Islet precursor cell (in vitro differentiated cells): ENCODE measurements around the gene RGS12.

ENCODE experiments used
- DNase-seq: peaks from one replicate; pipeline ENCODE4 v3.0.0-alpha.2; 2018

Gene RGS12

DNA sequence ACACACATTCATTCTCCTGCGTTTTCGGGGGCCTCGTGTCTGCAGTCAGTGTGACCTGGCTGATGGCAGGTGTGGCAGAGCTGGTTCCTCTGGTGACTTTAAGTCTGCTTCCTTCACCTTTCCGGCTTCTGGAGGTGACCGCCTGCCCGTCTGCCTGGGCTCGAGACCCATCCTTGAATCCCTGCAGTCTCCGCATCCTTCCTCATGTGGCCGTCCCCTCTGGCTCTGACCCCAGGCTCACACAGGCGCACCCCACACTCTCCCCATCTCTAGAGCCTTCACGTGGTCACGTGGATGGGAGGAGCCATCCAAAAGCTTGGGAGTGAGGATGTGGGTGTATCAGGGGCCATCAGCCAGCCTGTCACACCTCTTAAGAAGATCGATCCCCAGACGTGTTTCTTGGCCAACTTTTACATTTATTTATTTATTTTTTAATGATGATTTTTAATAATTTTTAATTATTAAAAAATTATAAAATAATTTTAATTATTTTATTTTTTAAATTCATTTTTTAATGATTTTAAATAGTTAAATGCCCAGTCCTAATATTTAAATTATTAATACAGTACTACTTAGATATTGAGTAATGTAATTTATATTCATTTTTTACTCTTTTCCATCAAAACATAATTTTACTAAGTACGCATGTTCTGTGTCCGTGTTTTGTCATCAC lies 20.9 kb downstream of the RGS12 start:
- DNase-seq, result peak; percentile 34

DNA sequence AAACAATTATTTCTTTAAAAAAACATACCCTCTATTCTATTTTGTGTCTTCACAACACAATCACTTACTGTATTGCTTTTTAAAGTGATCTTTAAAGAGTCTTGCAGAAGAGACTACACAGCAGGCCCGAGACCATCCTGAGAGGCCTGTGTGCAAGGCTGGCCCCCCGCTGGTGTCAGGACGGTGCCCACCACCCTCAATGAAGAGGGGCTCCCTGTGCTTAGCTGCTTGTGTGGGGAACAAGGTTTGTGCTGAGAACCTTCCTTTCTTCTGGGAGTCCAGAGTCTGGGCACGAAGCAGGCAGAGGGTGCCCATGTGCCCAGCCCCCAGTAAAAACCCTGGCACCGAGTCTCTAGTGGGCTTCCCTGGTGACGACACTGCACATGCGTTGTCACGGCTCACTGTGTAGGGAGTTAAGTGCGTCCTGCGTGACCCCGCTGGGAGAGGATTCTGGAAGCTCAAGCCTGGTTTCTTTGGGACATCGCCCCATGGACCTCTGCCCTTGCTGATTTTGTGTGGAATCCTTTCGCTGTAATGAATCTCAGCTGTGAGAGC lies 22.0 kb downstream of the RGS12 start:
- peak; percentile 27 for DNase-seq

DNA sequence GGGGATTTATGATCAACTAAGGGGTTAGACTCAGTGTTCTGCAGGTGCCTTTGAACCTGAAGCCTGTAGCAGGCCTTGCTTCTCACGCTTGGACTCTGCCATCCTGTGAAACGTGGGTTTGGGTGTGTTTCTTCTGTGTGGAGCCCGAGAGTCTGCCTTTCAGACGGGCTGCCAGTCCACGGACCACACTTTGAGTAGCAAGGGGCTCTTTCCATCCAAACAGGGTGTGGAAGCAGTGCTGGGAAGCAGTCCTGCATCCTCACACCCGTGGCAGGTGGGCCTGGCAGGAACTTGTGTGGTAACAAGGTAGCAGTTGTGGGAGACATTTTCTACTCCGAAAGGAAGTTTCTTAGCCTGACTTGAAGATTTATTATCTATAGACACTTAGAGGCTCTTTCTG lies 22.7 kb downstream of the RGS12 start:
- DNase-seq, result peak; percentile 42

DNA sequence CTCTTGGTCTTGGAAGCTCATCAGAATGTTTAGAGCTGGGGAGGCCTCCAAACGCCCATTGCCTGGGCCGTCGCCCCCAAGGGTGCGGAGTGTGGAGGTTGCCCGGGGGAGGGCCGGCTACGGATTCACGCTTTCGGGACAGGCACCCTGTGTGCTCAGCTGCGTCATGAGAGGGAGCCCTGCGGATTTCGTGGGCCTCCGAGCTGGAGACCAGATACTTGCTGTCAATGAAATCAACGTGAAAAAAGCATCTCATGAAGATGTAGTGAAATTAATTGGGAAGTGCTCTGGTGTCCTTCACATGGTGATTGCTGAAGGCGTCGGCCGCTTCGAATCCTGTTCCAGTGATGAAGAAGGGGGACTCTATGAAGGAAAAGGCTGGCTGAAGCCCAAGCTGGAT lies 23.3 kb downstream of the RGS12 start:
- DNase-seq, result peak; percentile 30

DNA sequence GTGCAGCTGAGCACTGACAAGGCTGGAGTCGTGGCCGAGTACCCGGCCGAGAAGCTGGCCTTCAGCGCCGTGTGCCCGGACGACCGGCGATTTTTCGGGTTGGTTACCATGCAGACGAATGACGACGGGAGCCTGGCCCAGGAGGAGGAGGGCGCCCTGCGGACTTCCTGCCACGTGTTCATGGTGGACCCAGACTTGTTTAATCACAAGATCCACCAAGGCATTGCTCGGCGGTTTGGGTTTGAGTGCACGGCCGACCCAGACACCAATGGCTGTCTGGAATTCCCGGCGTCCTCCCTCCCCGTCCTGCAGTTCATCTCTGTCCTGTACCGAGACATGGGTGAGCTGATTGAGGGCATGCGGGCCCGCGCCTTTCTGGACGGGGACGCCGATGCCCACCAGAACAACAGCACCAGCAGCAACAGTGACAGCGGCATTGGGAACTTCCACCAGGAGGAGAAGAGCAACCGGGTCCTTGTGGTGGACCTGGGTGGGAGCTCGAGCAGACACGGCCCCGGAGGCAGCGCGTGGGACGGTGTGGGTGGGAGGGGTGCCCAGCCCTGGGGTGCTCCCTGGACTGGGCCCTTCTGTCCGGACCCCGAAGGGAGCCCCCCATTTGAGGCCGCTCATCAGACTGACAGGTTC lies 24.3 kb downstream of the RGS12 start:
- DNase-seq, result peak; percentile 37

DNA sequence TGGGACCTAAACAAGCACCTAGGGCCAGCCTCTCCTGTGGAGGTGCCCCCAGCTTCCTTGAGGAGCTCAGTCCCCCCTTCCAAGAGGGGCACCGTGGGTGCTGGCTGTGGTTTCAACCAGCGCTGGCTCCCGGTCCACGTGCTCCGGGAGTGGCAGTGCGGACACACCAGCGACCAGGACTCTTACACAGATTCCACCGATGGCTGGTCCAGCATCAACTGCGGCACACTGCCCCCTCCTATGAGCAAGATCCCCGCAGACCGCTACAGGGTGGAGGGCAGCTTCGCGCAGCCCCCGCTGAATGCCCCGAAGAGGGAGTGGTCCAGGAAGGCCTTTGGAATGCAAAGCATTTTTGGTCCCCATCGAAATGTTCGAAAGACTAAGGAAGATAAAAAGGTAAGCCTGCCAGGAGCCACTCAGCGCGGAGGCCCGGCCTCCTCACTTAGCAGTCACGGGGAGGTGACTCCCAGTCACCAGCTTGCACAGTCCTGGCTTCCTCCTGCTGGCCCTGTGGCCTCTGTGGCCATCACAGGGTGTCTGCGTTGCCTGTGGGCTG lies 24.9 kb downstream of the RGS12 start:
- DNase-seq, result peak; percentile 45

DNA sequence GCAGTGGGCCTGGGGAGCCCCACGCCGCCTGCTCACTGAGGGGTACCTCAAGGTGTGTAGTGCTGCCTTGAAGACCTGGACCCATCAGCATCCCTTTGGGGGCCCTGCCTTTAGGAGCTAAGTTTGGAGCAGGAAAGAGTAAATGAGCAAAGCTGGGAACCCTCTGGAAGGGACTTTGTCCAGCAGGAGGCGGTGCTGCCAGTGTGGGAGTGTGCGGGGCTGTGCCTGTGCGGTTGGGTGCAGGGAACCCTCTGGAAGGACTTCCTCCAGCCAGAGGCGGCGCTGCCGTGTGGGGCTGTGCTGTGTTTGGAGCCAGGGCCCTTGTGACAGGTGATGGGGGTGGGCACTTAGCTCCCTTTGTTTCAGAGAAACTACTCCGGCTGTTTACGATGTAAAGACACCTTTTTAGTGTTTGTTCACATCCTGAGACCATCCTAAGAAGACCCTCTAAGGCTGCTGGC lies 25.8 kb downstream of the RGS12 start:
- peak; percentile 78 for DNase-seq

DNA sequence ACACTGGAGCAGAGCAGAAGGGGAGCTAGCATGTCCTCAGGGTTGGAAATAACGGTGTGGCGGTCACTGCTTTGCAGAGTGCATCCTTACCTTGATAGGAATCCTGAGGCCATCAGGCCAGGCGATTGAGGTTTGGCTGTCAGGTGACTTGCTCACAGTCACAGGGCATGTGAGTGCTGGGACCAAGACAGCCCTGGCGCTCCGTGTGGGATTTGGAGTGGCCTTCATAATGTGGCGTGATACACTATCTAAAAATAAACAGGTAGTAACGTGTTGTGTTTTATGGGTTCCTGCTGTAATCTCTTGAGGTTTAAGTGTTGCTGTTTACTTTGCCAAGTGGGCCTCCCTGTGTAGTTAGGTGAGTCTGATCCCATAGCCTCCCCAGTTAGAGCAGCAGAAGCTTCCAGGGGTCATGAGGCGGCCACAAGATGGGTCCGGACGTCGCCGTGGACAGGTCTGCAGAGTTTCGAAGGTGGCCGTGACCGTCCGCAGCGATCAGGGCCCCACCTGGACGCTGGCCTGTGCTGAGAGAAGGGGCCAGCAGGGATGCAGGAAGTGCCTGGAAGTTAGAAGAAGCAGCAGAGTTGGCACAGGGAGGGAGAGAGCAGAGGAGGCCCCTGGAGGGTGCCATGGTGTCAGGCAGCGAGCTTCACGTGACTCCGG lies 27.7 kb downstream of the RGS12 start:
- peak; percentile 49 for DNase-seq

DNA sequence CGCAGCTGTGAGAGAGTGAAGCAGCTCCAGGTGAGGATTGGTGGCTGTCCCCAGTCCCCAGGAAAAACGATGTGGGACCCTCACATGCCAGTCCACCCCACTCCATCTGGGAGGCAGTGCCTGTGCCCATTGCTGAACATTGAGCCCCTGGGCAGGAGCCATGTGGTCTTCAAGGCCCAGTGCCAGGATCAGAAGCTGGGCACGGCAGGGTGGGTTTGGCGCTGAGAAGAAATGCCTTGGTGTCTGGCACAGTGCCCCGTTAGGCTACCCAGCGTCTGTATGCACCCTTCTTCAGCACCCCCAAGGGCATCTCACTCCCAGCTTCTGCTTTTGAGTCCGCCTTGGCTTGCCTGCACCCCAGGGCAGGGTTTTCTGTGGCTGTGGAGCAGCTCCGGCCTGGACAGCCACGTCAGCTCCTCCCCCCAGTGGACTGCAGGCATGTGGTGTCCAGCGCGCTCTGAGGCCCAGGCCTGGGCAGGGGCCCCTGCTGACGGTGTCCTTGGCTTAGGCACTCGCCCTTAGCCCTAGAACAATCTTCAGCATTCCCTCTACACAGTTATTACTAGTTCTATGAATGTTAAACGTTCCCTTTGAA lies 28.6 kb downstream of the RGS12 start:
- DNase-seq, result peak; percentile 45

DNA sequence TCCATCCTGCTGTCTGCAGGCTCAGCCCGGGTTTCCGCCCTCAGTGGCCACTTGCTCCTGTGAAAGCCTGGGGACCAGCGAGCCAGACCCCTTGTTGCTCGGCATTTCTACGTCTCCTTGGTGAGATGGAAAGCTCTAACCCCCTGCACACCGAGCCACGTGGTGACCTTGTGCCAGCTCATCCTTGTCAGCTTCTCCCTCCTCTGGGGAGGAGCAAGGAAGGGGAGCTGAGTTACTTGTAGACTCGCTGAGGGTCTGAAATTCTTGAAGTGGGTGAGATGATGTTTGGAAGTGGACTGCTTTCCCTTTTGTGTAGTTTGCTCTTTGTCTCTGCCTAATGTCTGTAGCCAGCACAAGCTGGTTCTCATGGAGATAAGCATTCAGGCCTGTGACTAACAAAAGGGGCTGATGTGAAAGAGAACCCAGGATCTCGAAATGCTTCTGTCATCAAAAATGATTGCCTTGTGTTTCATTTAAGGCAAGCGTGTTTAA lies 29.3 kb downstream of the RGS12 start:
- DNase-seq, result peak; percentile 53

DNA sequence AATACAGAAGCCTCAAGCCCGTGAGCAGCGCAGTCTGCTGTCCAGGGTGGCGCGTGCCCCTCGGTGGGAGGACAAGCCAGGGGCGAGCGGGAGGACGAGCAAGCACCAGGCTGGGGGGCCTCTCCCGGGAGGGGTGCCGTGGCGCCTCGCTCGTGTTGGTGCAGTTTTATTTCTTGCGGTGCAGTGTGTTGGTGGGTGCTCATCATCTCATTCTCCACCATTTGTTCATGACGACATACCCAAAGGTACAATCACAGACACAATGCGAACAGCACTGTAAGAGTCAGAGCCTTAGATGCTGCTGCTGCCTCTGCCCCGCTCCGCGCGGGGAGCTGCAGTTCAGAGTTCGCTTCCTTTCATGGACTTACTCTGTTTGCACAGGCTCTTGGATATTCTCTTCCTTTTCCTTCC lies 30.3 kb downstream of the RGS12 start:
- DNase-seq, result peak; percentile 21

DNA sequence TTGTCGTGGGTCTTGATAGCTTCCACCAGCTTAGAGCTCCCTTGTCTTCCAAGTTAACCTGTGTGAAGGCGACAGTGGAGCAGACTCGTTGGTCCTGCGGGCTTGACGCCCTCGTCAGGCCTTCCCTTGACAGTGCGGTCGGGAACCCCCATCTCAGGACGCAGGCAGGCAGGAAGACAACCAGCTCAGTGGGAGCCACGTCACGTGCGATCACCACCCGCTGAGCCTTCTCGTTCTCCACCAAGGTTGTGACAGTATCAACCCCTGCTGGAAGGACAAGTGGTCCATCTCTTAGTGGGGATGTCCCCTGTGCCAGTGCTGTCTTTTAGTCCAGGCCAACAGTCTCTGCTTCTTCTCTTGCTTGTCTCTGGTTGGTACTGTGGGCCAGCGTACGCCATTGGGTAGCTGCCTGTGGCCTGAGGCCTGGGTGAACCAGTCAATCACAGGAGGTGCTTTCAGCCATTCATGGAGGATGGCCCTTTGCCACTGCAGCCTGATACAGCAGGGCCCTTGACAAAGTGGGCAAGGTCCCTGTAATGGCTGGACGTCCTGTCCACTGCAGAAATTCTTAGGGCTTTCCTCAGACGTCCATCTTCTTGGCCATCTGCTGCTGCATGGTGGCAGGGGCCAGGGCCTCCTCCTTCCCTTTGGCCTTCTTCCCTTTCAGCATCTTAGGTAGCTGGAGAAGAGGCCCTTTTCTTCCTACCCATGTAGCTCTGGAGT lies 31.4 kb downstream of the RGS12 start:
- DNase-seq, result peak; percentile 67

DNA sequence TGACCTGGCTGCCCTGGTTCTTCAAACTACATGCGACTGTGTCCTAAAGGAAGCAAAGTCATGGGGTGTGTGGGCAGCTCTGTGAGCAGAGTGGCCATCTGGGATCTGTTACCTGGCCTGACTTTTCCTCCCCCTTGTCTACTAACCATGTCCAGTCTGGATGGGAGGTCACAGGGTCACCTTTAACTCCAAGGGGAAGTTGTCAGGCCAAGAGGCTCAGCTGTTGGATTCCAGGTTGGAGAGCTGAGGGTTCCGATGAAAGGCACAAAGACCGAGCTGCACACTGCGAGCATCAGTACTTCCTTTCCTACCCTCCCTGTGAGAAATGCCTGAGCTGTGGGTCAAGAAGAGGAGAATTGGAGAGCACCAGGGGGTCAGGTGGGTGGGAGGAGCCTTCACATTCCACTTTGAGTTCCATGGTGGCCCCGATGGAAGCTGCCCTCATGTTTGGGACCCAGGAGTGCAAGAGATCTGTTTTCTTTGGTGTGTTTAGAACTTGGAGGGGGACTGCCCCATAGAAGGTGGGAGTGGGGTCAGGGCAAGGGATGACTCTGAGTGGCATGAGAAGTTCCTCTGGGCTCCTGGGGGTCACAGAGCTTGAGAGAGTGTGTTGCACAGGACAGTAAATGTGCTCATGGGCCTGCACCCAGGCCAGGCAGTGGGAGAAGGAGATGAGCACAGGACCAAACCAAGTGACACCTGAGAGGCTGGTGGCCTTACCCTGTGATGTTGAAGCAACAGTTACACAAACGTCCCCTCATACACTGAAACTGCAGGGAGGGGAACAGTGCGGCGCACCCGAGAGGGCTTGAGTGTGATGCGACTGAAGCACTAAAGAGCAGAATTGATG lies 36.2 kb downstream of the RGS12 start:
- DNase-seq, result peak; percentile 32

DNA sequence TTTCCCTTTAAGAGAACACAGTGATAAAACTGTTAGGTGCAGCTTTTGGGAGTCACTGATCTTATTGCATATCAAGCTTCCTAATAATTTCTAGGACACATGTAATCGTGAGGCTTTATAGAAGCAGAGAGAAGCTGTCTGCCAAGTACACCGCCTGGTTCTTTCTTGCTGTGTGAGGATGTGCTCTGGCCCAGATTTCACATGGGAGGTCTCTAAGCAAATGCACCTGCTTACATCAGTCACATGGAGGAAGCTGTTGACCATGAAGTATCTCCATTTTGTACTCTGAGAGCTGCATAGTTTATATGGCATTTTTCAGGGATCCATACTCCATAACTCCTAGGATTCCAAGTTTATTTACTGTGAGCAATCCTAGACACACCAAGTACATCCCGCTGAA lies 37.1 kb downstream of the RGS12 start:
- no peak for DNase-seq

DNA sequence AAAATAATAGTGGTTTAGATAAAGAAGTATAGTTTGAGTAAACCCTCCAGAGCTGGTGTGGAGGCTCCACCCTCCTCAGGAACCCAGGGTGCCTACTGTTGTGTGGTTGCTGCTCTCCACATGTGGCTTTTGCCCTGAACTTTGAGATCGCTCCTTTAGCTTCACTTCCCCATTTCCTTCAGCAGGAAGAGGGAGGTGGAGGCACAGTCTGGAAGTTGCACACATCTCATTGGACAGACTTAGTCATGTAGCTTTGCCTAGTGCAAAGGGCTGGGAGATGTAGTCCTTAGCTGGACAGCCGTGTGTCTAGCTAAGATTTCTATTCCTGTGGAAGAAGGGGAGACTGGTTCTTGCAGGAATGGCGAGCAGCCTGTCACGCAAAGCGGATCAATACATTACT lies 37.9 kb downstream of the RGS12 start:
- DNase-seq, result no peak

DNA sequence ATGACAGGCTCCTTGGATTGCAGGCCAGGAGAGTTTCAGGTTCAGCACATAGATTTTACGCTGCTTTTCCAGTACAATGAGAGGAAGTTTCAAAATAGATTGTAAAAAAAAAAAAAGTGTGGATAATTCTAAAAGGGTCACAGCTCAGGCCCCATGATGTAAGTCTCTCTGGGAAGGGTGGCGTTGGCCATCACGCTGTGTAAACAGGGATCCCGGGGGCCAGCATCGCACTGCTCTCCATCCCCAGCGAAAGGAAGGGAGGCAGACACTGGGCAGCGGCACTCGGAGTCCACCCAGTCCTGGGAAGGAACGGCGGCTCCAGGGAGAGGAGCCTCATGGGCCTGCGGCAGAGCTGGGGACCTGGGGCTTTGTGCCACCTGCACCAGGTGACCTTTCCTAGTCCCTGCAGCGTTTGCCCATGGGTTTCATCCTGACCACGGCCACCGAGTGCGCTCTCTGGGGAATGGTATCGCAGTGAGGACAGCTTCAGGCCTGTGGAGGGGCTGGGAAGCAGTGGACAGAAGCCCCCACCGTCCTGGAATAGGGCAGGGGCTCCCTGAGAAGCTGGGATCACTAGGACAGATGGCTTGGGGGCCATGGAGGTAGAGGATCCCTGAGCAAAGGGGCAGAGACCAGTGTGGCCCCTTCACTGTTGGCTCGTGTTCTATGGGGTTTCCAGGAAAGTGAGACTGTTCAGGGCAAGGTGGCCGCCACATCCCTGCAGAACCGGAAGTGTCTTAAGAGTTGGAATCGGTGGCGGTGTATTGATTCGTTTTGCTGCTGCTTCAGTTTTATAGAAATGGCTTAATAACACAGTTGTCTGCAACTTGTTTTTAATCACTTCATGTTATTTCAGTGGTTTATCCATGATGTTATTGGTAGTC lies 38.9 kb downstream of the RGS12 start:
- DNase-seq, result no peak

DNA sequence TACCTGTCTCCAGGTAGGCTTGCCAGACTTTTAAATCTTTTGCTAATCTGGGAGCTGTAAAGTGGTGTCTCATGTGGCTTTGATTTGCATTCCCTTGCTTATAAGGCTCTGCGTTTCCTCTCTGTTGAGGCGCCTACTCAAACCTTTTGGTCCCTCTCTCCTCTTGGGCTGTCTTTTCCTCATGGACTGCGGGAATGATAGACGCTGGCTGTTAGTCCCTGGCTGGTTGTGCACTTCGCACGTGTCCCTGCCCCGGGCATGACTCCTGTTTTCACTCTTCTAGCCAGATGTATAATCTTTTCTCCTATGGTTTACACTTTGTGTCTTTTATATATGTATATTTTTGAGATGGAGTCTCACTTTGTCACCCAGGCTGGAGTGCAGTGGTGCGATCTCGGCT lies 39.7 kb downstream of the RGS12 start:
- DNase-seq, result no peak

DNA sequence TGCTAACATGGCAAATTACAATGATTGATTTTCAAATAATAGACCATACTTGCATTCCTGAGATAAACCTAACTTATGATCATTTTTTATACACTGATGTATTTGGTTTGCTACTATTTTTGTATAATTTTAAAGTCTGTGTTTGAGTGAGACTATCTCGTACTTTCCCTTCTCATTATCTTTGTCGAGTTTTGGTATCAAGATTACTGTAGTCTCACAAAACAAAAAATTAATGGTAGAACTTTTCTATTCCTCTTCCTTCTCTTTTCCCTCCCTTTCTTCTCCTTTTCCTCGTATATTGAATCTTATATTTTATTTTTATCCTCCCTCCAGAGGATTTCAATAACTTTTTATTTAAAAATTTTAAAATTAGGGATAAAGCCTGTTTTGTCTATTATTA lies 41.5 kb downstream of the RGS12 start:
- no peak for DNase-seq

DNA sequence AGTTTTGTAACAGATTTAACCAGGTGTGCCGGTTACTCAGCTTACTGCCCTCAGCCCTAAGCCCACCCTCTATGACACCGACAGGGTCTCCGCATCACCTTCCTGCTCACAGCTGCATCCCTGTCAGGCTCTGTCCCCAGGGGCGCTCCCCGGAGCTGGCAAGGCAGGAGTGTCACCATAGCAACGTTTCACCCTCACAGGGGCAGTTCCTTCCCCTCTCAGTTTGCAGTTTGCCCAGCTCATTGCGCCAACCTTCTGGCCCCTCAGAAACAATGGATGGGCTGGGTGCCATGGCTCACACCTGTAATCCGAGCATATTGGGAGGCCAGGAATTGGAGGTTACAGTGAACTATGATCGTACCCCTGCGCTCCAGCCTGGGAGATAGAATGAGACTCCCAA lies 42.6 kb downstream of the RGS12 start:
- DNase-seq, result no peak

DNA sequence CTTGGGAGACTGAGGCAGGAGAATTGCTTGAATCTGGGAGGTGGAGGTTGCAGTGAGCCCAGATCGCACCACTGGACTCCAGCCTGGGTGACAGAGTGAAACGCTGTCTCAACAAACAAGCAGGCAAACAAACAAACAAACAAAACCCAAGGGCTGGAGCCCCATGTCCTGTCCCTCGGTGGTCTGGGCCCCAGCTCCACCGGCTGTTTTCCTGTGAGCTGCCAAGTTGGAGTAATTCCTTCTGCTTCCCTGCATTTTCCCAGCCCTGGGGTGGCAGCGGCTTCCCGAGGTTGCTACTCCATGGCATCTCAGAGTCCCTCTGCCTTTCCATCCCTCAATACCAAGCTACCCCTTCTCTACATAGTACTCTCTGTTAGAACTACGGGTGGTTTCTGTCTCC lies 43.2 kb downstream of the RGS12 start:
- no peak for DNase-seq
